NCI-H1930 (cell line): Measurements from ENCODE around the gene SEMA5A.

Experiments used
- DNase-seq, 2 experiments: peaks; one replicate each; lab custom pipeline; 2025; lab: John Stamatoyannopoulos, UW

SEMA5A gene

GRCh38 chr5:9058666-9059065, 487.2 kb downstream of the SEMA5A start:
- DNase-seq, result no peak

- no peak for DNase-seq
These were observed 487.7 kb downstream of the SEMA5A start for GRCh38 chr5:9058161-9058560.

DNA sequence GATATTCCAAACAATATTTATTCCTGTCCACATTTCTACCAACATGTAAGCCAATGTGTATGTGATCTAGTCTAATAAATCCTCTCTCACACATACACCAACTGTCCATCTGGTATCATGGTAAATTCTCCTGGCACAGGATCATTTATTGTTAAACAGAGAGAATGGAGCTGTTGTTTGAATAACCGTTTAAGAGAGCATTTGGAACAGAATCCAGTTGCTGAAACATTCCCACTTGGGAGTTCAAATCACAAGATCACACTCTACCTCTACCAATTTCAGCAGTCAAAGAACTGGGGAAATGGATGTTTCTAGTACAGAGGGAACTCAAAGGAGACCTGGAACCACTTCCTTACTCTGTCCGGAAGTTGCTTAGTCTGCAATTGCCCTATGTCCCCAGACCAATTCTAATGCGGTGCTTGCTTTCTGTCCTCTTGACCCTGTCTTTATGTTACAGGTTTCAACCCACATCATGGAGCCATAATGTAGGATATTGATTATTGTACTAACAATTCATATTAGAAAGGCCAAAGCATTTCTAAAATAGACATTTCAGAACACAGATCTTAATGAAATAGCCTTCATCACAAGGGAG, 488.4 kb downstream of the SEMA5A start:
- DNase-seq, result no peak

- DNase-seq, result no peak
These were observed 489.8 kb downstream of the SEMA5A start for GRCh38 chr5:9056046-9056445.

- no peak for DNase-seq
These were observed 490.9 kb downstream of the SEMA5A start for GRCh38 chr5:9054821-9055589.

DNA sequence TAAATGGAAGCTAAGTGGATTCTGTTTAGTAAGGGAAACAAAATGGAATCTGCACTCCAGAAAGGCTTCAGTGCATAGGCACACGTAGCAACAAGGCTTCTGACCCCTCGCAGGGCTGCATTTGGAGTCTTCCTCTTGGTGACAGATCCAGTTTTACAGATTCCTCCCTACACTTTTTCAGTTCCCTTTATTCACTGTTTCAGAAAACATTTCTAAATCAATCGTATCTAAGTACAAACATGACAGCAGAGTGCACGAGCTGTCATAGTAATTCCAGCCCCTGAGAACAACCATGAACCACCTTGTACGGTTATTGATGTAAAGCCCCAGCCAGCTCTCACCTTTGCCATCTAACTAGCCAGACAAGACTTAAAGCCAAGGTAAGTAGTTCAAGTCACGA, 491.6 kb downstream of the SEMA5A start:
- no peak for DNase-seq

- no peak for DNase-seq
These were observed 493.5 kb downstream of the SEMA5A start for GRCh38 chr5:9052421-9052820.

DNA sequence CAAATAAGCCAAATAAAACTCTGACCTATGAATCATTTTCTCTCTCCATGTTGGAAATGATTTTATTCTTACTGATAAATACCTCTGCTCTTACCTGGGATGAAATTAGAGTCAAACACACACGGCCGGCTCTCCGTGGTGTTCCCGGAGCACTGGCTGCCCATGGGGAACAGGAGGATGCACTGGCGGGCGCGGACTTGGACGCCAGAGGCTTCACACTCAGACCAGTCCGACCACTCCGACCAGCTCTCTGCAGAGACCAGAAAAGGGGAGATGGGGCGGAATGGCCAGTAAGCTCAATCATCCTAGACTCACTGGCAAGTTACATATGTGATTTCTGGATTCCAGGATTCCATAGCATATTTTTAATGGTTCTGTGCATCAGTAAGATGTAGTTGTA, 494.1 kb downstream of the SEMA5A start:
- DNase-seq, result no peak

DNA sequence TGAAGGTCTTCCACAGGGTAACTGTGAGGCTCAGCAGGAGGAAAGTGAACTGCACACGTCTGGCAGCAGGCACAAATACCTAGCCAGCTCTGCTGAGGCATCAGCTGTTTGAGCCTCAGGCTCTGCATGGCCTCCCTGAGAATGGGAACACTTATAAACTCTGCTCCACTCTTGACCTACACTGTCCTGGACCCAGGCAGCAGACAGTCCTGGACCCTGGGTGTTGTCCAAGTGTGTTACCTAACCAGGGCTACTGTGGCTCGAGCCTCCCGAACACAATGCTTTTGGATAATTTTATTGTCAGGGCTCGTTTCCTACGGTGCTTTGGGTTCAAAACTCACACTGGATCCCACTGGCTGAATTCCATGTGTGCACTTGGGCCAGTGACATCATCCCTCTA, 497.9 kb downstream of the SEMA5A start:
- no peak for DNase-seq

- DNase-seq, result no peak
These were observed 499.0 kb downstream of the SEMA5A start for GRCh38 chr5:9046756-9047481.

- DNase-seq, result no peak
These were observed 499.9 kb downstream of the SEMA5A start for GRCh38 chr5:9045946-9046345.

DNA sequence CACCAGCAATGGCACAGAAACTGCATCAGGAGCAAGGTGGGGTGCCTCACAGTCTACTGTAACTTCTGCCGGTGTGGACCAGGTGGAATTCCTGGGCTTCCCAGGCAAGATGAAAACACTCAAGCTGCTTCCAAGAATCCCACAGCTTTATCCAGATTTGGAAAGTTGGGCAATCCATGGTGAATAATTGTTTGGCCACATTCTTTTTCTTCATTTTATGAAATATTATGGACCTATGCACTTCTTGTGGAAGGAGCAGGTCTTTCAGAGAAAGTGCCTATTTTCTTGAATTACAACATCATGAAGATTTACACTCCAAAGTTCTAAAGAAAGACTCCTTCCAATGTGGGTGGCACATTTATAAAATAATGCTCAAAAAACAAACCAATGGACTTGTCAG, 503.6 kb downstream of the SEMA5A start:
- DNase-seq, result no peak

DNA sequence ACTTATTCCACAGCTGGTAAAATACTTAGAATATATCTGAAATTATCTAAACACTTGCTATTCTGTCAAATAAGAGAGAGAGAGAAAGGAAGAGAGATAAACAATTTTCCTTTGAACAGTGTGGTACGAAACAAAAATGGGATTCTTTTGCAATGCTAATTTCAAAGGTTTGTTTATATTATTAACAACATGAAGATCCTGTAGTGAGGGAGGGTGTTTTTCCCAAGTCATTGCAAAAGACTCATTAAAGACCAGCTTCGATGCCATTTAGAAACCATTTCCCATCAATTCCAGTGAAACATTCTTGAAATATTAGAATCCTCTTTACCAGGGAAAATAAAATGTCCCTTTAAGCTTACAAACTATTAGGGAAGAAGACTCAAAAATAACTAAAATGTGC, 505.4 kb downstream of the SEMA5A start:
- no peak for DNase-seq

DNA sequence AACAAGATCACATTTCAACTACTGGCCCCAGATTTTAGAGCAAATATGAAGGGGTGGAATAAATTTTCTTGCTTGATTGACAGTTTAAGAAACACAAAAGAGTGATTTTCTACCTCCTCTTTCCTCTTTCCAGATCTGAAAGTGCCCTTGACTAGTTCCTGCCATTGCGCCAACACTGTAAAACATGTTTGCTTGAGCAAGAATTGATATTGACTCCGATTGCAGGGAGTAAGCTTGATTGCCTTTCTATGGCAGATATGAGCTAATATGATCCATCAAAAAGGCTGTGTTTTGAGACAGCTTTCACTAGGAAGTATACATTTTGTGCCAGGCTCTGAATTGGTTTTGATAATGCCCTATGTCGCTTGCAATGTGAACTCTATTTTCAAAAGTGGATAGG, 508.8 kb downstream of the SEMA5A start:
- DNase-seq, result no peak

DNA sequence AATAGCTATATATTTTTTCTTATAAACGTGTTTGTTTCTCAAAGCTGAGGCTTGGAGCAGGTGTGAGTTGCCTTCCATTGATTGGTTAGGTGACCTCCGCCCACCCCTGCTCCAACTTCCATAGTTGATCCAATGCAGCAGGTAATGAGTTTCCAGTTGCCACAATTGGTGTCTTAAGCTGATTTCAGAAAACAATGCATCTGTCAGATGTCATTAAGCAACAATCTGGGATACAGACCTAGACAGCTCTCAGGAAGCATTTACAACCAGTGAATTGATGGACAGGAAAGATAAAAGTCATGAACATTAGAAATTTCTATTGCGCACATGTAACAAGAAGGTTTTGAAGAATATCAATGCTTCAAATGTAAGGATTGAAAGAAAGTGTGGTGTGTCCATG, 510.5 kb downstream of the SEMA5A start:
- DNase-seq, result no peak

DNA sequence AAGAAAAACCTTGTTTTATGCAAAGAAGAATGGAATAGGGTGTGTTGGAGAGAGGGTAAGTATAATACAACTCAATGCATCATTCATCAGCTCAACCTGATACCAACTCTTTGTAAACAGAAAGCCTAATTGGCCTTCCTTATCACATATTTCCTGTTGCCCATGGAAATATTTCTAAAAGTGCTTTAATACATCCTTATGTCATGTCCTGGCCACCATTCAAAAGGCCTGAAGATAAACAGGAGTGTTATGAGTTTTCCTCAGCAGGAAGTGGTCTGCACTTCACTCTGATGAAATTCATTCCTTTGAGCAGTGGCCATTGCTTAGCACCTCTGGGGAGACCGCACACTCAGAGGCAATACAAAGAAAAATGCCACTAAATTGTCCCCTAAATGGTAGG, 511.2 kb downstream of the SEMA5A start:
- DNase-seq, result no peak

DNA sequence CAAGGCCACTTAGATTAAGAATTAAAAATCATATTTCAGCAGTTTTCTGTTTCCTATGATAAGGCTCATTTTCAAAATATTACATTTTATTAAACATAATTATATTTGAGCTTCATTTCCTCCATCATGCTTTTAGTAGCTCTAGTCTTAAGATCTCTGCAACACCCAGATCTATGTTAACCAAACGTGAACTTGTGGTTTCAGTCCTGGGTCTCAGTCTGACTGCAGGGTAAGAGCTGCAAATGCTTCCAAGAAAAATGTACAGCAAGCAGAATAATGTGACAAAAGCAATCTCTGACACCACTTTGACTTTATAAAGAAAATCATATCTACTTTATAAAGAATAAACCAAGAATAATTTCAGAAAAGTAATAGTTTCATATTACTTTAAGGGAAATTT, 512.4 kb downstream of the SEMA5A start:
- DNase-seq, result no peak

- no peak for DNase-seq
These were observed 519.9 kb downstream of the SEMA5A start for GRCh38 chr5:9025942-9026341.

- no peak for DNase-seq
These were observed 524.9 kb downstream of the SEMA5A start for GRCh38 chr5:9020996-9021395.

GRCh38 chr5:9015937-9016270, 530.0 kb downstream of the SEMA5A start:
- no peak for DNase-seq

DNA sequence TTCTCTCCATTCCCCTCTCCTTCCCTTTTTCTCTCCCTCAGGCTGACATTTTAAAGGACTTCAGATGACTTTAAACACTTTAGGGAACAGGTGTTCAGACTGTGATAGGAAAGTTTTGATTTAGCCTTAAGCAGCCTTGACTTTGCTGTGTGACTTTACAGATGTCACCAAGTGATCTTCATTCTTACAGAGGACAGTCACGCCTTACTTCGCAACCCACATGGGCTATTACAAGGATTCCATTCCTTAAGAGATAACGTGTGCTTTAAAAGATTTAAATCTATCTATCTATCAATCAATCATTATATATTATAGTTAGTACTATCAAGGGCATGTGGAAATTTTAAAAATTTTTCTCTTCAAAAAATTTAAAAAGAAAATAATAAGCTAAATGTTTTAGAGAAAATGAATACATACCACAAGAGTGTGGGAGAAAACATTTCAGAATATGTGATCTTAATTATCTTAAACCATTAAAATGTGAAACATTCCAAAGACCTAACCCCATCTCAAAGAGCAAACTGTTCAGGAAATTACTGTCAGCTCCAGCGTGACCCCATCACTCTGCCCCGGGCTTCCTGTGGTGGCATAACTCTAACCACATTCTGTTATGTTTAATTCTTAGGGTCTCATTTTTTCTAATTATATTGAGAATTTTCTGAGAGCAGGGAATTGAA, 530.5 kb downstream of the SEMA5A start:
- DNase-seq, result no peak

DNA sequence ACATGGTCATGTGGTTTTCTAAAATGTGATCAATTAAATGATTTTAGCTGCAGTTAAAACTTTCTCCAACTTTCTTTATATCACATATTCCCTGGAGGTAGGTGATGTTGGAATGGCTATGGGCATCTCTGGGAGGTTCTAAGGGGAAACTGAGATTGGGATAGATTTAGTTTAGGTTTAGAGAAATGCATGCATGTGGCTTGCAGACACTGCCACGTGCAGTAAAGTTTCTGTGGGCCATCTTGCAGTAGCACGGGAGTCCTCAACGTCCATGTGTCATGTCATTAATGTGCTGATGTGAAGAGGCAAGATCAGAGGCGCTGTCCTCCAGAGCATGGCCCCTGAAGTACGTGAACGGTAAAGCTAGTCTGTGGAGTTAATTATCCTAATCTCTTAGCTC, 532.7 kb downstream of the SEMA5A start:
- no peak for DNase-seq
